M059J (cell line): ENCODE data around the gene OR2A42. TPM values are rescaled to one million over a fixed set of nuclear protein-coding genes. Genes with fewer than 3 reads are reported as not detected.
"Not testable (repeated sequence)": the region's sequence is repeated elsewhere in the genome, so short reads cannot be mapped to it uniquely, and the experiment has no call there.

Experiments
- DNase-seq: peaks from one replicate; pipeline ENCODE4 v3.0.0-alpha.2; 2012; ENCODE audit warnings: low read depth
- total RNA-seq: library from RNA; depleted of rRNA; stranded (reverse); fragments of >200 nt; shearing (Covaris generic); gene quantifications from 2 replicates; pipeline ENCODE4 v1.2.3, GENCODE V29; 2014; rRNA removed

Gene OR2A42
- total RNA-seq, 1 experiment from 2014 or later = not detected

- not testable (repeated sequence) for DNase-seq
These were observed 15.7 kb downstream of the OR2A42 start for GRCh38 chr7:144223675-144224074.

GRCh38 chr7:144220531-144220930, 18.9 kb downstream of the OR2A42 start:
- not testable (repeated sequence) for DNase-seq

GRCh38 chr7:144219149-144219548, 20.3 kb downstream of the OR2A42 start:
- DNase-seq = not testable (repeated sequence)

GRCh38 chr7:144218581-144218980, 20.8 kb downstream of the OR2A42 start:
- not testable (repeated sequence) for DNase-seq

- DNase-seq = not testable (repeated sequence)
These were observed 22.2 kb downstream of the OR2A42 start for GRCh38 chr7:144217200-144217599.

- not testable (repeated sequence) for DNase-seq
These were observed 34.1 kb downstream of the OR2A42 start for GRCh38 chr7:144205306-144205705.

- not testable (repeated sequence) for DNase-seq
These were observed 36.3 kb downstream of the OR2A42 start for GRCh38 chr7:144203086-144203485.

GRCh38 chr7:144201978-144202377, 37.4 kb downstream of the OR2A42 start:
- not testable (repeated sequence) for DNase-seq

- DNase-seq = not testable (repeated sequence)
These were observed 40.5 kb downstream of the OR2A42 start for GRCh38 chr7:144198934-144199333.

- DNase-seq = not testable (repeated sequence)
These were observed 44.1 kb downstream of the OR2A42 start, which contains the start of gene ARHGEF35 for GRCh38 chr7:144195212-144195872. Gene ARHGEF35, minus strand, starts transcription at chr7:144195833. Its CDS starts 7,450 bp downstream, at chr7:144188383.

GRCh38 chr7:144194453-144194852, 45.0 kb downstream of the OR2A42 start:
- not testable (repeated sequence) for DNase-seq

- DNase-seq = not testable (repeated sequence)
These were observed 45.6 kb downstream of the OR2A42 start for GRCh38 chr7:144193782-144194181.

GRCh38 chr7:144188578-144189171, 50.7 kb downstream of the OR2A42 start:
- DNase-seq = not testable (repeated sequence)

- not testable (repeated sequence) for DNase-seq
These were observed 51.6 kb downstream of the OR2A42 start for GRCh38 chr7:144187848-144188247.

- DNase-seq = not testable (repeated sequence)
These were observed 56.2 kb downstream of the OR2A42 start, which contains the start of gene CTAGE4 for GRCh38 chr7:144183166-144183565. Gene CTAGE4, plus strand, starts transcription at chr7:144183466. Its CDS starts 38 bp downstream, at chr7:144183504.

- DNase-seq = not testable (repeated sequence)
These were observed 60.3 kb downstream of the OR2A42 start for GRCh38 chr7:144179165-144179479.

GRCh38 chr7:144178380-144179164, 60.8 kb downstream of the OR2A42 start:
- DNase-seq = peak; percentile 15

Other genes starting within 250 kb of the OR2A42 start
- gene OR6B1, start 239.3 kb downstream of the OR2A42 start, total RNA-seq = not detected in 2 replicates
- gene OR2A5, start 190.7 kb downstream of the OR2A42 start, total RNA-seq = not detected in 2 replicates
- gene OR2A25, start 169.8 kb downstream of the OR2A42 start, total RNA-seq = not detected in 2 replicates
- gene OR2A12, start 153.3 kb downstream of the OR2A42 start, total RNA-seq = not detected in 2 replicates
- gene OR2A2, start 130.0 kb downstream of the OR2A42 start, total RNA-seq = not detected in 2 replicates
- gene OR2A14, start 116.4 kb downstream of the OR2A42 start, total RNA-seq = not detected in 2 replicates
- gene CTAGE4, start 56.1 kb downstream of the OR2A42 start, total RNA-seq = 2.7 TPM in 1 of 2 replicates, not detected in the other
- not detected in 2 replicates for gene ARHGEF35, start 43.8 kb downstream of the OR2A42 start, total RNA-seq
- gene OR2A7, start 25.2 kb upstream of the OR2A42 start, total RNA-seq = 0.07 and 0.98 TPM in 2 replicates
- gene CTAGE8, start 29.7 kb upstream of the OR2A42 start, total RNA-seq = 0.05 and 0.42 TPM in 2 replicates
- 0.05 TPM in 1 of 2 replicates, not detected in the other for gene OR2A1, start 72.8 kb upstream of the OR2A42 start, total RNA-seq
- gene ARHGEF5, start 115.8 kb upstream of the OR2A42 start, total RNA-seq = 3.3 and 4.2 TPM in 2 replicates
- not detected in 2 replicates for gene NOBOX, start 164.1 kb upstream of the OR2A42 start, total RNA-seq